ENCODE measurements around the gene CAMK2D. TPM values are rescaled to one million over a fixed set of nuclear protein-coding genes. Genes with fewer than 3 reads are reported as not detected.

Gene CAMK2D
- total and polyA plus RNA-seq, 2 experiments from 2014 or later = 4.9 to 14.6 TPM

DNA sequence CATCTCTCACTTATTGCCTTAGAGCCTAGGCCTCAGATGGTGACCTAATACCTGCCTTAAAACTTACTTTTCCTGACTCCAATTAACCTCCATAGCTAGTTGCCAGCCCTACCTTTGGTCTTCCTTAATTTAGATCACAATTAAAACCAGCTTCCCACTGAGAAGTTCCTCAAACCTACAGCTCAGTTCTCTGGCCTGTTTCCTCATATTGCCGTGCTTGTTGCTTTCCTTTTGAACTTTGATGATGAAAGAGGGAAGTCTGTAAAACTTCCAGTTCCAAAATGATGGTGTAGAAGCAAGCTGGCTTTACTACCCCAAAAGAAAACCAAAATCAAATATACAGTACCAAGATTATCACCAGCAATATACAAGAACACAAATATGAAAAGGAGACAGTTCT is 28.9 kb upstream of the CAMK2D start (continued):
- TF ChIP-seq, protein P1, sequence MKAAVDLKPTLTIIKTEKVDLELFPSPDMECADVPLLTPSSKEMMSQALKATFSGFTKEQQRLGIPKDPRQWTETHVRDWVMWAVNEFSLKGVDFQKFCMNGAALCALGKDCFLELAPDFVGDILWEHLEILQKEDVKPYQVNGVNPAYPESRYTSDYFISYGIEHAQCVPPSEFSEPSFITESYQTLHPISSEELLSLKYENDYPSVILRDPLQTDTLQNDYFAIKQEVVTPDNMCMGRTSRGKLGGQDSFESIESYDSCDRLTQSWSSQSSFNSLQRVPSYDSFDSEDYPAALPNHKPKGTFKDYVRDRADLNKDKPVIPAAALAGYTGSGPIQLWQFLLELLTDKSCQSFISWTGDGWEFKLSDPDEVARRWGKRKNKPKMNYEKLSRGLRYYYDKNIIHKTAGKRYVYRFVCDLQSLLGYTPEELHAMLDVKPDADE (IDR thresholded peaks at IDR 0.05) = no peak
- TF ChIP-seq ZNF114 (CRISPR knock-in tag; IDR thresholded peaks at IDR 0.05) (no peak), POLR2AphosphoS5 (IDR thresholded peaks at IDR 0.05; ENCODE audit: low read depth) (no peak)

DNA sequence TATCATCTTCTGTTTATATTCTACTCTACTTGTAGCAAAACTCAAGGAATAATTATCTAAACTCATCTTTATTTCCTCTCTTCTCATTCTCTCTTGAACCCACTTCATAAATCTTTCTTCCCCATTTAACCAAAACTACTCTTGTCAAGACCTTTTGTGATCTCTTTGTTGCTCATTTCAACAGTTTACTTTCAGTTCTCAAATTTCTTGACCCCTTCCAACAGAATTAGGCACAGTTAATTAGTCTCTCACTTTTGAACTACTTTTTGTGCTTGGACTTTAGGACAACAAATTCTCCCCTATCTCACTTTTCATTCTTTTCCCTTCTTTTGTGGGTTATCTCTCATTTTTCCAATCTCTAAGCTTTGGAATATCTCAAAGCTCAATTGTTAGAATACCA is 27.4 kb upstream of the CAMK2D start:
- H3K4me1 Mint-ChIP-seq = no peaks in the 10 kb centered on the region
- H3K4me3 ChIP-seq = no peak overlapping the region

DNA sequence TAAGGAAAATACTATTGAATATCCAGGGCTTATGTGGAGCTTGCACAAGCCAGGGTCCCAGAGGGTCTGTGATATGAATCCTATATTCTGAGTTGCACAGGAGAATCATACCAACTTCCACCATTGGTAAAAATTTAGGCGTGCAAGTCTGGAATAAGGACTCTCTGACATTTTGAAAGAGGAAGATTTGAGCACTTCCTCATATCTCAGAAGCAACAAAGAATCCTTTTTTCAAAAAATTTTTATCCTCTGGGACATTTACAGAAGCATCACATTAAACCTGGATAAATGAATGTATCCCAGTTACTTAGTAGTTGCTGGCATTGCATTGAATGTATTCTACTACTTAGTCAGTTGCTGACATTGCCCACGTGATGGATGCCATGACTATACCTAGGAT is 24.2 kb upstream of the CAMK2D start:
- Mint-ChIP-seq H3K9me3 (no peaks in the 10 kb centered on the region), H3K27ac (no peak overlapping the region), H3K27me3 (ENCODE audit: insufficient read depth, low read depth, poor library complexity) (no peaks in the 10 kb centered on the region), H3K4me1 (no peaks in the 10 kb centered on the region), H3K4me3 (no peak overlapping the region), H3K36me3 (ENCODE audit: low read depth) (no peaks in the 10 kb centered on the region)
- H3K27ac ChIP-seq (ENCODE audit: low read depth) = no peak overlapping the region
- no peaks in the 10 kb centered on the region for H3K79me2 ChIP-seq (replicated peaks; ENCODE audit: insufficient read depth)
- H3K27me3 ChIP-seq (ENCODE audit: insufficient read depth) = no peaks in the 10 kb centered on the region
- H2AFZ ChIP-seq = no peak overlapping the region
- no peaks in the 10 kb centered on the region for H4K20me1 ChIP-seq (replicated peaks; ENCODE audit: insufficient read depth)
- H3K4me1 ChIP-seq (ENCODE audit: insufficient read depth) = no peaks in the 10 kb centered on the region
- no peaks in the 10 kb centered on the region for H3K36me3 ChIP-seq (ENCODE audit: insufficient read depth)
- no peak overlapping the region for H3K4me2 ChIP-seq
- no peak overlapping the region for H3K4me3 ChIP-seq
- H3F3A ChIP-seq (replicated peaks; ENCODE audit: low read depth) = no peaks in the 10 kb centered on the region
- no peaks in the 10 kb centered on the region for H3K9me2 ChIP-seq (ENCODE audit: insufficient read depth)
- ATAC-seq (no peak), DNase-seq (ENCODE audit: low spot score) (no peak)
- TF ChIP-seq EZH2 (IDR thresholded peaks at IDR 0.05; ENCODE audit: low read depth, unreplicated experiment) (no peak), ZNF331 (CRISPR knock-in tag; IDR thresholded peaks at IDR 0.05; ENCODE audit: low read depth) (no peak), POLR2AphosphoS5 (IDR thresholded peaks at IDR 0.05; ENCODE audit: low read depth) (no peak), JUNB (IDR thresholded peaks at IDR 0.05; ENCODE audit: unreplicated experiment) (no peak), STAT1 (IDR thresholded peaks at IDR 0.05; ENCODE audit: unreplicated experiment) (no peak)
- TF ChIP-seq, protein P2, sequence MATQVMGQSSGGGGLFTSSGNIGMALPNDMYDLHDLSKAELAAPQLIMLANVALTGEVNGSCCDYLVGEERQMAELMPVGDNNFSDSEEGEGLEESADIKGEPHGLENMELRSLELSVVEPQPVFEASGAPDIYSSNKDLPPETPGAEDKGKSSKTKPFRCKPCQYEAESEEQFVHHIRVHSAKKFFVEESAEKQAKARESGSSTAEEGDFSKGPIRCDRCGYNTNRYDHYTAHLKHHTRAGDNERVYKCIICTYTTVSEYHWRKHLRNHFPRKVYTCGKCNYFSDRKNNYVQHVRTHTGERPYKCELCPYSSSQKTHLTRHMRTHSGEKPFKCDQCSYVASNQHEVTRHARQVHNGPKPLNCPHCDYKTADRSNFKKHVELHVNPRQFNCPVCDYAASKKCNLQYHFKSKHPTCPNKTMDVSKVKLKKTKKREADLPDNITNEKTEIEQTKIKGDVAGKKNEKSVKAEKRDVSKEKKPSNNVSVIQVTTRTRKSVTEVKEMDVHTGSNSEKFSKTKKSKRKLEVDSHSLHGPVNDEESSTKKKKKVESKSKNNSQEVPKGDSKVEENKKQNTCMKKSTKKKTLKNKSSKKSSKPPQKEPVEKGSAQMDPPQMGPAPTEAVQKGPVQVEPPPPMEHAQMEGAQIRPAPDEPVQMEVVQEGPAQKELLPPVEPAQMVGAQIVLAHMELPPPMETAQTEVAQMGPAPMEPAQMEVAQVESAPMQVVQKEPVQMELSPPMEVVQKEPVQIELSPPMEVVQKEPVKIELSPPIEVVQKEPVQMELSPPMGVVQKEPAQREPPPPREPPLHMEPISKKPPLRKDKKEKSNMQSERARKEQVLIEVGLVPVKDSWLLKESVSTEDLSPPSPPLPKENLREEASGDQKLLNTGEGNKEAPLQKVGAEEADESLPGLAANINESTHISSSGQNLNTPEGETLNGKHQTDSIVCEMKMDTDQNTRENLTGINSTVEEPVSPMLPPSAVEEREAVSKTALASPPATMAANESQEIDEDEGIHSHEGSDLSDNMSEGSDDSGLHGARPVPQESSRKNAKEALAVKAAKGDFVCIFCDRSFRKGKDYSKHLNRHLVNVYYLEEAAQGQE (IDR thresholded peaks at IDR 0.05; ENCODE audit: unreplicated experiment) = no peak
- TF ChIP-seq, protein P3, sequence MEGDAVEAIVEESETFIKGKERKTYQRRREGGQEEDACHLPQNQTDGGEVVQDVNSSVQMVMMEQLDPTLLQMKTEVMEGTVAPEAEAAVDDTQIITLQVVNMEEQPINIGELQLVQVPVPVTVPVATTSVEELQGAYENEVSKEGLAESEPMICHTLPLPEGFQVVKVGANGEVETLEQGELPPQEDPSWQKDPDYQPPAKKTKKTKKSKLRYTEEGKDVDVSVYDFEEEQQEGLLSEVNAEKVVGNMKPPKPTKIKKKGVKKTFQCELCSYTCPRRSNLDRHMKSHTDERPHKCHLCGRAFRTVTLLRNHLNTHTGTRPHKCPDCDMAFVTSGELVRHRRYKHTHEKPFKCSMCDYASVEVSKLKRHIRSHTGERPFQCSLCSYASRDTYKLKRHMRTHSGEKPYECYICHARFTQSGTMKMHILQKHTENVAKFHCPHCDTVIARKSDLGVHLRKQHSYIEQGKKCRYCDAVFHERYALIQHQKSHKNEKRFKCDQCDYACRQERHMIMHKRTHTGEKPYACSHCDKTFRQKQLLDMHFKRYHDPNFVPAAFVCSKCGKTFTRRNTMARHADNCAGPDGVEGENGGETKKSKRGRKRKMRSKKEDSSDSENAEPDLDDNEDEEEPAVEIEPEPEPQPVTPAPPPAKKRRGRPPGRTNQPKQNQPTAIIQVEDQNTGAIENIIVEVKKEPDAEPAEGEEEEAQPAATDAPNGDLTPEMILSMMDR (conservative IDR thresholded peaks at IDR 0.05; ENCODE audit: low read depth in 2 of 2) = no peak
- TF ChIP-seq, protein P1 (IDR thresholded peaks at IDR 0.05) = no peak

More for the DNA sequence above, 27.4 kb upstream of the CAMK2D start:
- Histone ChIP-seq H3K9me2 (ENCODE audit: insufficient read depth) (no peaks in the 10 kb centered on the region), H3K79me2 (replicated peaks; ENCODE audit: insufficient read depth) (no peaks in the 10 kb centered on the region), H3K4me2 (no peak overlapping the region), H2AFZ (peak overlapping the region; percentile 1; the same call in 1 of the 2 replicates), H3K4me1 (ENCODE audit: insufficient read depth) (no peaks in the 10 kb centered on the region), H3K27me3 (ENCODE audit: insufficient read depth) (no peaks in the 10 kb centered on the region), H3F3A (replicated peaks; ENCODE audit: low read depth) (no peaks in the 10 kb centered on the region), H3K36me3 (ENCODE audit: insufficient read depth) (no peaks in the 10 kb centered on the region), H3K27ac (ENCODE audit: low read depth) (no peak overlapping the region), H4K20me1 (replicated peaks; ENCODE audit: insufficient read depth) (no peaks in the 10 kb centered on the region)
- no peak overlapping the region for H3K27ac Mint-ChIP-seq
- DNase-seq (ENCODE audit: low spot score) = no peak
- ATAC-seq = no peak
- H3K4me3 Mint-ChIP-seq = no peak overlapping the region
- no peaks in the 10 kb centered on the region; the same call in 2 of the 3 replicates for H3K9me3 Mint-ChIP-seq
- H3K27me3 Mint-ChIP-seq (ENCODE audit: insufficient read depth, low read depth, poor library complexity) = no peaks in the 10 kb centered on the region
- no peak for TF ChIP-seq ZNF114 (CRISPR knock-in tag; IDR thresholded peaks at IDR 0.05)
- no peaks in the 10 kb centered on the region; the same call in 2 of the 3 replicates for H3K36me3 Mint-ChIP-seq (ENCODE audit: low read depth)
